Measurements from ENCODE around the gene OR4A15. TPM values are rescaled to one million over a fixed set of nuclear protein-coding genes. Genes with fewer than 3 reads are reported as not detected.

Gene OR4A15
- total and polyA plus RNA-seq, 2 donors (not counting 3 experiments of a cell fraction or from before 2014, with no cell fraction given), result not detected

- Histone ChIP-seq H3K27ac (ENCODE audit: insufficient read depth, low read depth, low read length) (no peak overlapping the region), H3K4me1 (ENCODE audit: control insufficient read depth, extremely low read depth, insufficient read depth, low read length) (no peaks in the 10 kb centered on the region), H3K4me2 (ENCODE audit: insufficient read depth, low read length) (no peak overlapping the region), H3K9ac (replicated peaks; ENCODE audit: extremely low read depth, insufficient read depth, low read length) (no peak overlapping the region), H3K27me3 (ENCODE audit: control insufficient read depth in 2 of 2, insufficient read depth in 2 of 2, low read length in 2 of 2) (no peaks in the 10 kb centered on the region), H3K79me2 (ENCODE audit: control insufficient read depth, insufficient read depth, low read length) (no peaks in the 10 kb centered on the region), H3K36me3 (ENCODE audit: control insufficient read depth in 2 of 2, extremely low read depth in 1 of 2, insufficient read depth in 2 of 2, low read length in 2 of 2) (no peaks in the 10 kb centered on the region), H3K9me3 (replicated peaks; ENCODE audit: control insufficient read depth, insufficient read depth, low read length) (no peaks in the 10 kb centered on the region), H2AFZ (ENCODE audit: low read depth, low read length) (no peak overlapping the region), H4K20me1 (replicated peaks; ENCODE audit: control insufficient read depth, extremely low read depth, insufficient read depth, low read length) (no peaks in the 10 kb centered on the region), H3K4me3 (replicated peaks in 1 of 3; ENCODE audit: insufficient read depth in 1 of 3, low read depth in 1 of 3, low read length in 3 of 3) (no peak overlapping the region), H3K9me1 (replicated peaks; ENCODE audit: control insufficient read depth, extremely low read depth, insufficient read depth, low read length) (no peaks in the 10 kb centered on the region)
- intact Hi-C loops (cut with micrococcal nuclease), result no loop called here
- CTCF ChIA-PET, result no interaction called here
- FAIRE-seq, result no peak
- DNase-seq (ENCODE audit: low read depth, low spot score), result no peak
- no TSS peak for BruUV-seq (replicated peaks)
- POLR2A ChIA-PET, result no interaction called here
- dilution Hi-C loops (cut with MboI; ENCODE audit: extremely low pct_ligation_motif_present, low sequenced_read_pairs), result no loop called here
- TF ChIP-seq EZH2 (IDR thresholded peaks at IDR 0.05; ENCODE audit: borderline replicate concordance, low read depth, low read length, severe bottlenecking) (no peak), MYC (IDR thresholded peaks at IDR 0.05; ENCODE audit: low read depth, low read length) (no peak), JUN (IDR thresholded peaks at IDR 0.05; ENCODE audit: borderline replicate concordance, insufficient read depth, insufficient read length, low read depth) (no peak), GATA2 (IDR thresholded peaks at IDR 0.05; ENCODE audit: insufficient read depth, insufficient read length, low read depth, low read length) (no peak)
Measured at GRCh38 chr11:55401011-55401410, 33.2 kb downstream of the OR4A15 start.

Small RNA genes lying within 50 kb of the gene (small RNA-seq; reads per million reads assigned to genes)
- gene OR4X7P (ENCODE audit: insufficient read depth, insufficient read length, low read depth, low replicate concordance), result not detected

Other genes with a start within 250 kb of the OR4A15 start
- not detected in 2 replicates for gene TRIM48, start 105.8 kb upstream of the OR4A15 start, total RNA-seq
- not detected in 2 replicates for gene TRIM48, start 105.8 kb upstream of the OR4A15 start, polyA plus RNA-seq
- gene OR4A16, start 24.8 kb upstream of the OR4A15 start, total RNA-seq, result not detected in 2 replicates
- not detected in 2 replicates for gene OR4A16, start 24.8 kb upstream of the OR4A15 start, polyA plus RNA-seq
- gene OR4C15, start 186.5 kb downstream of the OR4A15 start, total RNA-seq, result not detected in 2 replicates
- gene OR4C15, start 186.5 kb downstream of the OR4A15 start, polyA plus RNA-seq, result not detected in 2 replicates
- gene OR4C16, start 204.2 kb downstream of the OR4A15 start, total RNA-seq, result not detected in 2 replicates
- not detected in 2 replicates for gene OR4C16, start 204.2 kb downstream of the OR4A15 start, polyA plus RNA-seq
- not detected in 2 replicates for gene OR4C11, start 239.7 kb downstream of the OR4A15 start, total RNA-seq
- not detected in 2 replicates for gene OR4C11, start 239.7 kb downstream of the OR4A15 start, polyA plus RNA-seq